NCI-H748 (cell line): Measurements from ENCODE around the gene UBALD1.
A peak's percentile ranks its signal among the peaks of the same experiment; 100 is the strongest.

ENCODE experiments used
- DNase-seq: peaks from one replicate; lab custom pipeline; 2025; ENCODE audit not compliant: unreplicated experiment; lab: John Stamatoyannopoulos, UW

UBALD1 gene

DNA sequence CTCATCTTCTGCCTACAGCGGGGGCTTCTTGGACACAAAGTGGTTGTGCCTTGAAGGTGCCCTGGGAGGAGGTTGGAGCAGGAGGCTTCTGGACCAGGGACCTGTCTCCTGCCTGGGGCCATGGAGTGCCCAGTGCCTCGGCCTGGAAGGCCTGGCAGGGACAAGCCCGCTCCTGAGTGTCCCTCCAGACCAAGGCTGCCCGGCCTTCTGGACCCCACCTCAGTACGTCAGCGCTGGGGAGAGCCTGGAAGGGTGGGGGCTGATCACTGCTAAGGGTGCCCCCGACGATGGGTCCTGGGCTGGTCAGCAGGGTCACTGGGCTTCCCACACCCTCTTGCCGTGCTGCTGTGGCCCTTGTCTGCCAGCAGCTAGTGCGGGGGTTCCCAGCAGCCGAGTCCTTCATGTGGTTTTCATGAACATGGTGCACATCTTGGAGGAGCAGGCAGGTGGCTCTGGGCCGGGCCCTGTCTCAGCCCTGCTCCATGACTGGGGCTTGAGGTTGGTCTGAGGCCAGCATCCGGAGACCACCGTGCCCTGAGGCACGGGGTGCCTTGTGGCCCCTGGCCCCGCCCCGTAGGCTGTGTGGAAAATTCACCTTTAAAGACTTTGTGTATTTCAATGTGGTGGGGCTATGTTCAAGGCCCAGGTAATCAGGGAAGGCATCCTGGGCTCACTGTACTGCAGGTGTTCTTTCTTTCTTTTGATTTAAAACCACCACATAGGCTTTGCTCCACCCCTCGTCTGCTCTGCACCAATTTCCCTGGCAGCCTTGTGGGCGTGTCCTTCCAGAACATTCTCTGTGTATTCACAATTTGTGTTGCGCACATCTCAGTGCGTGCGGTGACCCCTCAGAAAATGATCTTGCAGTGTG, 32.3 kb upstream of the UBALD1 start:
- DNase-seq, result no peak

DNA sequence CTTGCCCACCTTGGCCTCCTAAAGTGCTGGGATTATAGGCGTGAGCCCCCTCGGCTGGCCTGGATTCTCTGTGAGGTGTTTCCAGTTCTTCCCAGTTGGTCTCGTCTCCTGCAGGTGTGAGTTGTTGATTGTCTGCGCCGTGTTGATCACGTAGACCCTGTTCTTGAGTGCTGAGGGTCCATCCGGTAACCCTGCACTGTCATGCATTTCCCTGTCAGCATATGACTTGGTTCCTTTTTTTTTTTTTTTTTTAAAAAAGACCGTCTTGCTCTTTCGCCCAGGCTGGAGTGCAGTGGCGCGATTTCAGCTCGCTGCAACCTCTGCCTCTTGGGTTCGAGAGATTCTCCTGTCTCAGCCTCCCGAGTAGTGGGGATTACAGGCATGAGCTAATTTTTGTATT, 27.2 kb upstream of the UBALD1 start:
- no peak for DNase-seq

DNA sequence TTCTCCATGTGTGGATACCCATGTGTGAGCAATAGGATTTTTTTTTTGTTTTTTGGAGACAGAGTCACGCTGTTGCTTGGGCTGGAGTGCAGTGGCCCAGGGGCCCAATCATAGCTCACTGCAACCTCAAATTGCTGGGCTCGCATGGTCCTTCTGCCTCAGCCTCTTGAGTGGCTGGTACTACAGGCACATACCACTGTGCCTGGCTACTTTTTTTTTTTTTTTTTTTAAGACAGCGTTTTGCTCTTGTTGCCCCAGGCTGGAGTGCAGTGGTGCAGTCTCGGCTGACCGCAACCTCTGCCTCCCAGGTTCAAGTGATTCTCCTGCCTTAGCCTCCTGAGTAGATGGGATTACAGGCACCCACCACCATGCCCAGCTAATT, 26.6 kb upstream of the UBALD1 start:
- no peak for DNase-seq

GRCh38 chr16:4640572-4641305, 26.1 kb upstream of the UBALD1 start:
- DNase-seq, result no peak

- DNase-seq, result no peak
Measured at GRCh38 chr16:4639899-4640509, 25.3 kb upstream of the UBALD1 start.

DNA sequence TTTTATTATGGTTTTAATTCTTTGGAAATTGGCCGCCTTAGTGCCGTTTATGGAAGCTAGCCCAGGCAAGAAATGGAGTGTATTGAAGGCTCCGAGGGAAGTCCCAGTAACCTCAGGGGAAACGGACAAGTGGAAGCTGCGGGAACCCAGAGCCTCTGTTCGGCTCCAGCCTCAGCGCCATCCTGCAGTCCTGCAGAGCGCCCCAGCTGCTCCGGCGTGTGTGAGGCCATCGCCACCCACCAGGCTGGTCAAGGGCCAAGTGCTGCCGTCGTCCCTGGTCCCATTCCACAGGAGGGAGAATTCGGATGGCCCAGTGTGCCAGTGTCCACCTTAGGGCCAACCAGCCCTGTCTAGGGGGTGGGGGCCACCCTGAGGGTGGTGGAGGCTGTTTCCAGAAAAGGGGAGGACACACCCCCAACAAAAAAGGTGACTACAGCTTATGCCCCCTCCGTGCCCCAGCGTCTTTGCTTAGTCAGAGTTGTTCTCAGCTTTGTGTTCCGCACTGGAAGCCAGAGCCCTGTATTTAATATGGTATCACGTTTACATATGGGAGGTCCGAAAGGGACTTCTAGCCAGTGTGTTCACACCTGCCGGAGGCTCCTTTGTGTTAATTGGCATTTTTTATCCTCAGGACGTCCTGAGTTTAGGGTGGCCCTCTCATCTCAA, 22.9 kb upstream of the UBALD1 start:
- no peak for DNase-seq

- no peak for DNase-seq
Measured at GRCh38 chr16:4636196-4636595, 21.5 kb upstream of the UBALD1 start.

GRCh38 chr16:4634768-4635167, 20.1 kb upstream of the UBALD1 start:
- DNase-seq, result no peak

DNA sequence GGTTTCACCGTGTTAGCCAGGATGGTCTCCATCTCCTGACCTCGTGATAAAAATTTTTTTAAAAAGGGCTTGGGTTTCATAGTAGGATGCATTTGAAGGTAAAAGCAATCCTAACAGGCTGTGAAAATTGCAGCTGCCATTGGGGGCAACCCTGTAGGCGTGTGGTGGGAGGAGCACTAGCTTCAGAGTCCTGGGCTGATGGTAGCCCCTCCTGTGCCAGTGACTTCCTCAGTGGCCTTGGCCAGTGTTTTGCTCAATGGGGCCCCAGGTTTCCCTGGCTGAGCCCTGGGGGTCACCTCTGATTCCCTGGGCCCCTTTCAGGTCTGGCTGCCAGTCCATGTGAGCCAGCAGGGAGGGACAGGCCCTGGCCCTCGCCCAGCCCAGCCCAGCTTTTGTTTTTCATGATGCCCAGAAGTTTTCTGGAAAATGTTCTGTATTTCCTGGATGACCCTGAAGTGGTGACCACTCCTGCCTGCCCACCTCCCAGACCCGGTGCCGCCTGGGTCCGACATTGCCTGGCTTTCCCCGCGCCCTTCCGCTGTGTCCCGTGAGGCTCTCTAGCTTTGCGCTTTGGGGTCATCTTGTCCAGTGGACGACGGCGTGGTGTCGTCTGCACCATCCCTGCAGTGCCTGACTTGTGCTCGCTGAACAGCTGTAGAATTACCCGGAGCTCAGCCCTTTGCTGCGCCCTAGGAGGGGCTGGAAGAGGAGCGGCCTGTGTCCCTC, 19.4 kb upstream of the UBALD1 start:
- no peak for DNase-seq

DNA sequence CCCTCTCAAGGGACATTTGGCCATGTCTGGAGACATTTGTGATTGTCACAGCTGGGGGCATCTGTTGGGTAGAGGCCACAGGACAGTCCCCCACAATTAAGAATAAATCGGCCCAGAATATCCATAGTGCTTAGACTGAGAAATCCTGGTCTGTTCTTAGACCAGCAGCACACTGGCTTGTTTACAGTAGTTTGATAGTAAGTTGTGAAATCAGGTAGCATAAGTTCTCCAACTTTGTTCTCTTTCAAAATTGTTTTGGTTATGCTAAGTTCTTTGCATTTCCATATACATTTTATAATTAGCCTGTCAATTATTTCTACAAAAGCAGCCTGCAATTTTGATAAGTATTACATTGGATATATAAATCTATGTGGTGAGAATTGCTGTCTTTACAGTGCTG, 16.8 kb upstream of the UBALD1 start:
- no peak for DNase-seq

GRCh38 chr16:4628283-4628682, 13.6 kb upstream of the UBALD1 start:
- DNase-seq, result no peak

DNA sequence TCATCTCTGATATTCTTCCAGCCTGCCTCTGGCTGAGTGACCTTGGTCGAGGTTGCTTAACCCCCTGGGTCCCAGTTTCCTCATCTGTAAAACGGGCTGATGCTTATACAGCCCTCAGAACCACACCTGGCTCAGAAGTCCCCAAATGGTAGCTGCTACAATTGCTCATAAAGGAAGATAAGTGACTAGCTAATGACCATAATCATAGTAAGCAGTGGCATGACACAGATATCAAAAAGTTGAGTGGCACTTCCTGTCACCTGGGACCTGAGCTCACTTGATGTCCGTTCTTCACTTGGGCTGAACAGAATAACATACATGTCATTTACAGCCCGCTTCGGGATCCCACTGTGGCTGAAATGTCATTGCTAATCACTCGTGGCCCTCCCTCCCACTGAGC, 11.7 kb upstream of the UBALD1 start:
- no peak for DNase-seq

GRCh38 chr16:4625560-4626159, 11.0 kb upstream of the UBALD1 start:
- DNase-seq, result no peak

- peak; percentile 71 for DNase-seq
Measured at GRCh38 chr16:4624827-4625559, 10.3 kb upstream of the UBALD1 start.

- DNase-seq, result peak; percentile 94
Measured at GRCh38 chr16:4624015-4624826, 9.5 kb upstream of the UBALD1 start, which contains the start of gene MGRN1. Gene MGRN1, plus strand, starts transcription at chr16:4624826. Its CDS starts 135 bp downstream, at chr16:4624961.

DNA sequence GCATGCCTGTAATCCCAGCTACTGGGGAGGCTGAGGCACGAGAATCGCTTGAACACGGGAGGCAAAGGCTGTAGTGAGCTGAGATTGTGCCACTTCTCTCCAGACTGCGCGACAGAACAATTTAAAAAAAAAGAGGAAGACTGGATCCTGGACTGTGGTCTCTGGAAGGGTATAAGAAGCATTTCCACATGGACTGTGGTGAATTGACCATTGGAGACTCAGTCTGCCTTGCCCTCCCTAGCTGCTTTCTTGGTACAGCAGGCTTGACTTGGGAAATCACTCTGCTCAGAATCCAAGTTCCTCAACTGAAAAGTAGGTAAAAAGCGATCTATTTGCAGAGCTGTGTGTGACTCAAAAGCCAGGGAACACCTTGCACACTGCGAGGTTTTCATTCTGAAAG, 8.9 kb upstream of the UBALD1 start:
- no peak for DNase-seq

DNA sequence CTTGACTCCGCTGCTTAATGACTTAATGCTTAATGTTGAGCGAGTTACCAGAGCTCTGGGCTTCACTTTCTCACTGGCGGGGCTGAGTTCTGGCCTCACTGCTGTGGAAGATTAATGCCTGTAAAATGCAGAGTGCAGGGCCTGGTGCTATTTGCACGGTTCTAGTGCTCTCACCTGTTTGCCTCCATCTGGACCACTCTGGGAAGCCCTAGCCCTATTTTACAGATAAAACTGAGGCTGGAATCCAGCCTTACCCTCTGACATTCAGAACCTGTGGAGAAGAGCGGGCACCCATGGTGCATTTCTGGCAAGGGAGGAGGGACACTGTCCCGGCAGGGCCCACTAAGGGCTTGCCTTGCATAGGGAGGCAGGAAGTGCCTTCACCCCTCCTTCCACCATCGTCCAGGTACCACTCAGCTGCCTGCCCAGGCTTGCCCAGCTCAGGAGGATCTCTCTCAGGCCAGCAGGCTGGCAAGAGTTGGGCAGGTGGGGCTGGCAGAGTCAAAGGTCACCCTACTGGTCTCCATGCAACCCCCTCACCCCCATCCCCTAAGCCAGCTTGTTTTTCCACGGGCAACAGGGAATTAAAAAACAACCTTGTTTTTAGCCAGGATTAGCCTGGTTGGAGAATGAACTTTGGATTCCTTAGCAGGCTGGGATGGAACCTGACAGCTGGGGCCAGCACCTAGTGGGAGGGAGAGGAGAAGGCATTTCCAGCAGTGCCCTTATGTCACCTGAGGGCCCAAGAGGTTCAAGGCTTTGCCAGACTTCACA, 4.1 kb upstream of the UBALD1 start:
- DNase-seq, result peak; percentile 27

DNA sequence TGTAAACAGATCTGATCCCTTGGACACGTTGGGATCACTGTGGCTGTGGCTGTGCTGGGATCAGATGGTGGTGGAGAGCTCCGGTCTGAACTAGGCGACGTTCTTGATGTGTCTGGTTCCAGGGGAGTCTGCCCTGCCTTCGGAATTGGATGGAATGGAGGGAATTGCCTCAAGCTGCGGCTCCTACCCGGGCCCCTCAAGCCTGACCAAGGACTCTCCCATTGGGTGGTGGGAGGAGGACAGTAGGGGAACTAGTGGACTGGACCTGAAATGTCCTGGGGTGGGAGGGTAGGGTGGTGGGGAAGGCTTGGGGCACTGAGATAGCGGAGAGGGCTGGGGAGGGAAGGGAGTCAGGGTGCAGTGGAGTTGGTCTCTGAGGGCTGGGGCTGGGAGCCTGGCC, 3.2 kb upstream of the UBALD1 start:
- DNase-seq, result no peak
